ENCODE data around the gene IL13. TPM values are rescaled to one million over a fixed set of nuclear protein-coding genes. Genes with fewer than 3 reads are reported as not detected.

Gene IL13
- total and polyA plus RNA-seq, 12 donors: 0.06 to 0.61 (median 0.21) TPM; not detected in 8

GRCh38 chr5:132662925-132663770 lies 5.2 kb downstream of the IL13 start:
- Histone ChIP-seq H3K27me3 (no peaks in the 10 kb centered on the region), H3K4me3 (no peak overlapping the region), H3K9me3 (replicated peaks in 1 of 3) (no peaks in the 10 kb centered on the region), H3K36me3 (replicated peaks in 1 of 2) (no peaks in the 10 kb centered on the region), H3K27ac (no peak overlapping the region), H3K4me1 (replicated peaks in 1 of 2) (no peaks in the 10 kb centered on the region)
- TF ChIP-seq CTCF (IDR thresholded peaks at IDR 0.05): no peak
- TF ChIP-seq POLR2A (IDR thresholded peaks at IDR 0.05): no peak
- 72 to 90% (median 78%) methylated on average over 15 to 25 of the region's 25 CpGs for WGBS, 4 donors
- no peak for DNase-seq
- intact Hi-C loops (cut with DNase I): no loop called here

- no peaks in the 10 kb centered on the region for H3K36me3 ChIP-seq (replicated peaks in 1 of 2)
- 86 to 89% (median 87%) methylated on average over 11 to 13 of the region's 13 CpGs for WGBS, 4 donors
- H3K27ac ChIP-seq: no peak overlapping the region
- intact Hi-C loops (cut with DNase I): no loop called here
- no peak for TF ChIP-seq CTCF (IDR thresholded peaks at IDR 0.05)
- TF ChIP-seq POLR2A (IDR thresholded peaks at IDR 0.05): no peak
- no peaks in the 10 kb centered on the region for H3K27me3 ChIP-seq
- H3K4me3 ChIP-seq: no peak overlapping the region
- H3K9me3 ChIP-seq (replicated peaks in 1 of 3): no peaks in the 10 kb centered on the region
- no peak for DNase-seq
- H3K4me1 ChIP-seq (replicated peaks in 1 of 2): no peaks in the 10 kb centered on the region
These were observed 6.1 kb downstream of the IL13 start for GRCh38 chr5:132663771-132664695.

- Histone ChIP-seq H3K27ac (no peak overlapping the region), H3K4me1 (replicated peaks in 1 of 2) (no peaks in the 10 kb centered on the region), H3K4me3 (no peak overlapping the region), H3K9me3 (replicated peaks in 1 of 3) (no peaks in the 10 kb centered on the region), H3K27me3 (no peaks in the 10 kb centered on the region), H3K36me3 (replicated peaks in 1 of 2) (no peaks in the 10 kb centered on the region)
- TF ChIP-seq POLR2A (IDR thresholded peaks at IDR 0.05): no peak
- no peak for TF ChIP-seq CTCF (IDR thresholded peaks at IDR 0.05)
- WGBS, 4 donors: 91 to 98% (median 97%) methylated on average over 6 to 9 of the region's 9 CpGs
- intact Hi-C loops (cut with DNase I): no loop called here
- DNase-seq: no peak
These were observed 6.8 kb downstream of the IL13 start for GRCh38 chr5:132664696-132665209.

- H3K4me1 ChIP-seq (replicated peaks in 1 of 2): no peaks in the 10 kb centered on the region
- TF ChIP-seq CTCF (IDR thresholded peaks at IDR 0.05): no peak
- TF ChIP-seq POLR2A (IDR thresholded peaks at IDR 0.05): no peak
- no peaks in the 10 kb centered on the region for H3K9me3 ChIP-seq (replicated peaks in 1 of 3)
- no peak overlapping the region for H3K27ac ChIP-seq
- no peaks in the 10 kb centered on the region for H3K36me3 ChIP-seq (replicated peaks in 1 of 2)
- H3K4me3 ChIP-seq: no peak overlapping the region
- no peak for DNase-seq
- no peaks in the 10 kb centered on the region for H3K27me3 ChIP-seq
- WGBS, 4 donors: 91 to 93% (median 92%) methylated on average over 21 of the region's 21 CpGs
- intact Hi-C loops (cut with DNase I): no loop called here
These were observed 7.7 kb downstream of the IL13 start for GRCh38 chr5:132665574-132666080.
